Neuronal stem cell (in vitro differentiated cells): ENCODE results near the gene RSPH10B.
"Not testable (repeated sequence)": the region's sequence is repeated elsewhere in the genome, so short reads cannot be mapped to it uniquely, and the experiment has no call there.

Experiments used
- DNase-seq: peaks from one replicate; pipeline ENCODE4 v3.0.0-alpha.2; 2013; ENCODE audit warnings: low spot score
- H2AFZ ChIP-seq: one replicate; pipeline ENCODE4 v1.6.1; 2013; ENCODE audit warnings: mild to moderate bottlenecking, low read length, inconsistent platforms
- H2AK5ac ChIP-seq: 2 replicates; pipeline ENCODE4 v1.6.1; 2013; ENCODE audit warnings: low read depth, mild to moderate bottlenecking, inconsistent platforms, low read length, moderate library complexity, mixed read lengths
- H2BK120ac ChIP-seq: 2 replicates; pipeline ENCODE4 v1.6.1; 2013; ENCODE audit warnings: low read depth, mild to moderate bottlenecking, inconsistent platforms, low read length, moderate library complexity, mixed read lengths
- H2BK12ac ChIP-seq: one replicate; pipeline ENCODE4 v1.6.1; 2013; ENCODE audit warnings: low read length, inconsistent platforms
- H2BK15ac ChIP-seq: 2 replicates; pipeline ENCODE4 v1.6.1; 2013; ENCODE audit warnings: mild to moderate bottlenecking, low read length, inconsistent platforms, mixed read lengths
- H2BK5ac ChIP-seq: one replicate; pipeline ENCODE4 v1.6.1; 2013; ENCODE audit warnings: inconsistent platforms, mild to moderate bottlenecking, low read length, moderate library complexity
- H3K14ac ChIP-seq: one replicate; pipeline ENCODE4 v1.6.1; 2013; ENCODE audit warnings: low read length, inconsistent platforms
- H3K18ac ChIP-seq: 2 replicates; pipeline ENCODE4 v1.6.1; 2013; ENCODE audit warnings: low read length, inconsistent platforms
- H3K23ac ChIP-seq: 2 replicates; pipeline ENCODE4 v1.6.1; 2013; ENCODE audit warnings: low read depth, mild to moderate bottlenecking, mixed read lengths, low read length, inconsistent platforms; ENCODE audit not compliant: poor library complexity
- H3K27ac ChIP-seq: replicated peaks from 3 replicates; pipeline ENCODE4 v1.5.1; 2013; ENCODE audit warnings: low read length, inconsistent platforms
- H3K27me3 ChIP-seq, 3 experiments: 2 replicates each; pipeline ENCODE4 v1.6.1; 2013; ENCODE audit warnings: low read length in 3 of 3, mild to moderate bottlenecking in 2 of 3, inconsistent platforms in 1 of 3, low read depth in 1 of 3, mixed read lengths in 1 of 3, moderate library complexity in 1 of 3; ENCODE audit not compliant: control insufficient read depth in 3 of 3, insufficient read depth in 3 of 3
- H3K36me3 ChIP-seq, 2 donors: replicated peaks in 1 of 2; 2 replicates each; pipeline ENCODE4 v1.6.1; 2013; ENCODE audit warnings: low read length in 2 of 2; ENCODE audit not compliant: control insufficient read depth in 2 of 2, insufficient read depth in 2 of 2
- H3K4ac ChIP-seq: 2 replicates; pipeline ENCODE4 v1.6.1; 2013; ENCODE audit warnings: inconsistent platforms, mild to moderate bottlenecking, low read length, moderate library complexity
- H3K4me1 ChIP-seq, 2 donors: 1 replicate in 1 of 2; 2 replicates in 1 of 2; pipeline ENCODE4 v1.6.1; 2013; ENCODE audit warnings: low read length in 2 of 2, low read depth in 1 of 2; ENCODE audit not compliant: control insufficient read depth in 2 of 2, insufficient read depth in 1 of 2
- H3K4me2 ChIP-seq: one replicate; pipeline ENCODE4 v1.6.1; 2013; ENCODE audit warnings: mild to moderate bottlenecking, low read length, inconsistent platforms; ENCODE audit not compliant: insufficient read depth, poor library complexity, severe bottlenecking
- H3K4me3 ChIP-seq, 2 donors: 2 replicates each; pipeline ENCODE4 v1.5.1; 2013; ENCODE audit warnings: low read length in 2 of 2, mild to moderate bottlenecking in 2 of 2, inconsistent platforms in 1 of 2, moderate library complexity in 1 of 2
- H3K79me1 ChIP-seq: one replicate; pipeline ENCODE4 v1.6.1; 2013; ENCODE audit warnings: low read depth, mild to moderate bottlenecking, inconsistent platforms, low read length, moderate library complexity
- H3K9ac ChIP-seq: one replicate; pipeline ENCODE4 v1.6.1; 2013; ENCODE audit warnings: mild to moderate bottlenecking, low read depth, low read length, inconsistent platforms; ENCODE audit not compliant: poor library complexity
- H3K9me3 ChIP-seq, 2 donors: replicated peaks in 1 of 2; 2 replicates each; pipeline versions ENCODE3 to v1.6.1; 2013; ENCODE audit warnings: low read length in 2 of 2, mild to moderate bottlenecking in 2 of 2, inconsistent platforms in 1 of 2, low read depth in 1 of 2, mixed read lengths in 1 of 2, moderate library complexity in 1 of 2; ENCODE audit not compliant: control insufficient read depth in 2 of 2, insufficient read depth in 1 of 2
- H4K8ac ChIP-seq: one replicate; pipeline ENCODE4 v1.6.1; 2013; ENCODE audit warnings: low read depth, mild to moderate bottlenecking, inconsistent platforms, low read length, moderate library complexity
- H4K91ac ChIP-seq: one replicate; pipeline ENCODE4 v1.6.1; 2013; ENCODE audit warnings: low read length, low read depth, mild to moderate bottlenecking, inconsistent platforms; ENCODE audit not compliant: poor library complexity
- WGBS, 2 donors: extraction: QIAGEN DNeasy Blood & Tissue Kit; methylation state at CpG; one replicate each; pipeline ENCODE4 v1.1.7; 2013; ENCODE audit warnings: missing lambda C conversion rate in 2 of 2, mixed read lengths in 1 of 2; ENCODE audit not compliant: insufficient read length in 2 of 2, insufficient replicate concordance in 1 of 2; ENCODE audit errors: extremely low coverage in 2 of 2; 5-methylcytosine and 5-hydroxymethylcytosine counted together

Gene RSPH10B

GRCh38 chr7:5926263-5926870 is 44.1 kb downstream of the RSPH10B start:
- H2BK15ac ChIP-seq, H2BK120ac ChIP-seq, H2AK5ac ChIP-seq, H3K36me3 ChIP-seq, H3K4me3 ChIP-seq, H3K9me3 ChIP-seq, H4K91ac ChIP-seq, H3K18ac ChIP-seq, H3K27me3 ChIP-seq, H2BK5ac ChIP-seq, H3K9ac ChIP-seq, H3K4me1 ChIP-seq, H3K4ac ChIP-seq, H4K8ac ChIP-seq, H2BK12ac ChIP-seq, H3K14ac ChIP-seq, DNase-seq, H2AFZ ChIP-seq, H3K27ac ChIP-seq, H3K4me2 ChIP-seq, H3K23ac ChIP-seq, H3K79me1 ChIP-seq: not testable (repeated sequence)
- WGBS, 2 donors: no CpG with 5 or more reads among the region's 13 CpGs

- H4K8ac ChIP-seq, DNase-seq, H3K18ac ChIP-seq, H3K4me1 ChIP-seq, H2BK120ac ChIP-seq, H2AK5ac ChIP-seq, H2BK5ac ChIP-seq, H3K23ac ChIP-seq, H3K79me1 ChIP-seq, H3K4me2 ChIP-seq, H2BK15ac ChIP-seq, H3K27ac ChIP-seq, H3K14ac ChIP-seq, H3K9ac ChIP-seq, H3K4ac ChIP-seq, H3K9me3 ChIP-seq, H3K36me3 ChIP-seq, H2AFZ ChIP-seq, H3K4me3 ChIP-seq, H2BK12ac ChIP-seq, H3K27me3 ChIP-seq, H4K91ac ChIP-seq: not testable (repeated sequence)
- no CpG with 5 or more reads among the region's 12 CpGs for WGBS, 2 donors
Observed at GRCh38 chr7:5924630-5925029, 45.9 kb downstream of the RSPH10B start.

- H3K4ac ChIP-seq, H3K9me3 ChIP-seq, DNase-seq, H4K91ac ChIP-seq, H2AK5ac ChIP-seq, H3K23ac ChIP-seq, H3K18ac ChIP-seq, H3K27me3 ChIP-seq, H2AFZ ChIP-seq, H3K14ac ChIP-seq, H3K27ac ChIP-seq, H3K4me1 ChIP-seq, H2BK12ac ChIP-seq, H2BK120ac ChIP-seq, H3K4me2 ChIP-seq, H2BK15ac ChIP-seq, H3K36me3 ChIP-seq, H3K79me1 ChIP-seq, H3K4me3 ChIP-seq, H4K8ac ChIP-seq, H3K9ac ChIP-seq, H2BK5ac ChIP-seq: not testable (repeated sequence)
- no CpG with 5 or more reads among the region's 2 CpGs for WGBS, 2 donors
Observed at GRCh38 chr7:5924180-5924579, 46.3 kb downstream of the RSPH10B start.

GRCh38 chr7:5916529-5916928 is 54.0 kb downstream of the RSPH10B start:
- WGBS, 2 donors: no CpG with 5 or more reads among the region's 6 CpGs

More at GRCh38 chr7:5916529-5916928, 54.0 kb downstream of the RSPH10B start:
- H3K4me2 ChIP-seq, H4K91ac ChIP-seq, H4K8ac ChIP-seq, H3K23ac ChIP-seq, H3K9ac ChIP-seq, H2AK5ac ChIP-seq, H3K4ac ChIP-seq, H3K79me1 ChIP-seq, H3K14ac ChIP-seq, H2AFZ ChIP-seq, H3K27ac ChIP-seq, H2BK12ac ChIP-seq, H2BK5ac ChIP-seq, H3K4me3 ChIP-seq, H3K36me3 ChIP-seq, DNase-seq, H2BK120ac ChIP-seq, H3K9me3 ChIP-seq, H3K4me1 ChIP-seq, H3K27me3 ChIP-seq, H3K18ac ChIP-seq, H2BK15ac ChIP-seq: not testable (repeated sequence)
